H1 (cell line): Measurements from ENCODE around the gene CDKN2B-AS1. TPM values are rescaled to one million over a fixed set of nuclear protein-coding genes. Genes with fewer than 3 reads are reported as not detected.

ENCODE experiments used
- CTCF ChIA-PET: fragments of 300-600 bp; sonication (Branson Sonifier 250); formaldehyde crosslinking; loops from one replicate; lab custom pipeline; 2021; ENCODE audit not compliant: partially characterized antibody; lab: Charles Lee
- POLR2A ChIA-PET: fragments of 300-600 bp; sonication (Branson Sonifier 250); formaldehyde crosslinking; loops from one replicate; lab custom pipeline; 2021; ENCODE audit warnings: inconsistent platforms; ENCODE audit not compliant: partially characterized antibody; lab: Charles Lee
- DNase-seq, 2 experiments: peaks; one replicate each; pipeline versions ENCODE4 v3.0.0 to v3.0.0-alpha.2; 2010 to 2022; ENCODE audit warnings: low spot score in 2 of 2, low read depth in 1 of 2, mixed read lengths in 1 of 2
- FAIRE-seq: peaks from 2 replicates; lab custom pipeline; 2011; peaks lifted over from hg19 to GRCh38; lab: Jason Lieb, UNC
- H2AFZ ChIP-seq: 2 replicates; pipeline ENCODE4 v1.8.1; 2012; ENCODE audit warnings: low read length, inconsistent platforms
- H2AK5ac ChIP-seq: 2 replicates; pipeline ENCODE4 v1.6.1; 2013; ENCODE audit warnings: low read depth, low read length
- H2BK120ac ChIP-seq: replicated peaks from 2 replicates; pipeline ENCODE3; 2013; ENCODE audit warnings: low read depth, low read length, inconsistent platforms
- H2BK12ac ChIP-seq: 2 replicates; pipeline ENCODE4 v1.6.1; 2013; ENCODE audit warnings: low read depth, low read length
- H2BK15ac ChIP-seq: 2 replicates; pipeline ENCODE4 v1.6.1; 2013; ENCODE audit warnings: low read length
- H2BK20ac ChIP-seq: 2 replicates; pipeline ENCODE4 v1.6.1; 2013; ENCODE audit warnings: low read length
- H2BK5ac ChIP-seq: 2 replicates; pipeline ENCODE4 v1.6.1; 2013; ENCODE audit warnings: low read depth, low read length
- H3K14ac ChIP-seq: 2 replicates; pipeline ENCODE4 v1.6.1; 2013; ENCODE audit warnings: inconsistent platforms; ENCODE audit not compliant: insufficient read length
- H3K18ac ChIP-seq: 2 replicates; pipeline ENCODE4 v1.6.1; 2013; ENCODE audit warnings: low read length; ENCODE audit errors: extremely low read depth
- H3K23ac ChIP-seq: 2 replicates; pipeline ENCODE4 v1.6.1; 2013; ENCODE audit warnings: inconsistent platforms; ENCODE audit not compliant: insufficient read length
- H3K23me2 ChIP-seq: 2 replicates; pipeline ENCODE4 v1.6.1; 2013; ENCODE audit warnings: low read depth, low read length
- H3K27ac ChIP-seq: 2 replicates; pipeline ENCODE4 v1.6.1; 2011; ENCODE audit warnings: low read depth, low read length, inconsistent platforms
- H3K27me3 ChIP-seq, 4 experiments: replicated peaks in 1 of 4; 1 replicate in 1 of 4; 2 replicates in 3 of 4; pipeline versions ENCODE4 v1.6.1 to v1.8.1; 2011 to 2013; ENCODE audit warnings: low read length in 3 of 4, mild to moderate bottlenecking in 3 of 4, inconsistent platforms in 2 of 4, mixed read lengths in 2 of 4, moderate library complexity in 1 of 4; ENCODE audit not compliant: control insufficient read depth in 3 of 4, insufficient read depth in 3 of 4; ENCODE audit errors: extremely low read depth in 1 of 4
- H3K36me3 ChIP-seq, 4 experiments: 2 replicates each; pipeline versions ENCODE4 v1.6.1 to v1.8.1; 2011 to 2013; ENCODE audit warnings: mild to moderate bottlenecking in 4 of 4, low read length in 3 of 4, moderate library complexity in 2 of 4, control low read depth in 1 of 4, inconsistent platforms in 1 of 4; ENCODE audit not compliant: insufficient read depth in 4 of 4, control insufficient read depth in 2 of 4
- H3K4ac ChIP-seq: replicated peaks from 2 replicates; pipeline ENCODE3; 2013; ENCODE audit warnings: low read length, low read depth, mixed read lengths, inconsistent platforms; ENCODE audit not compliant: insufficient read length
- H3K4me1 ChIP-seq, 4 experiments: replicated peaks in 1 of 4; 1 replicate in 1 of 4; 2 replicates in 3 of 4; pipeline versions ENCODE4 v1.6.1 to v1.8.1; 2011 to 2013; ENCODE audit warnings: low read length in 3 of 4, inconsistent platforms in 2 of 4, mixed read lengths in 1 of 4; ENCODE audit not compliant: insufficient read depth in 4 of 4, control insufficient read depth in 3 of 4
- H3K4me2 ChIP-seq, 2 experiments: 2 replicates each; pipeline versions ENCODE4 v1.6.1 to v1.8.1; 2011 to 2013; ENCODE audit warnings: low read depth in 2 of 2, low read length in 2 of 2, control low read depth in 1 of 2, inconsistent platforms in 1 of 2, mild to moderate bottlenecking in 1 of 2; ENCODE audit not compliant: insufficient read depth in 1 of 2
- H3K4me3 ChIP-seq, 4 experiments: fragments of 200-600, 300-600 bp in 1 of 4; sonication (generic), shearing (Covaris generic), sonication (Bioruptor Twin) in 1 of 4; 2 replicates each; pipeline versions ENCODE4 v1.5.1 to v1.8.1; 2011 to 2016; ENCODE audit warnings: low read length in 4 of 4, low read depth in 3 of 4, control low read depth in 2 of 4, inconsistent platforms in 2 of 4, mild to moderate bottlenecking in 2 of 4, mixed read lengths in 1 of 4, moderate library complexity in 1 of 4; ENCODE audit not compliant: insufficient read depth in 2 of 4; ENCODE audit errors: extremely low read depth in 1 of 4
- H3K56ac ChIP-seq: replicated peaks from 2 replicates; pipeline ENCODE3; 2013; ENCODE audit warnings: low read depth, mild to moderate bottlenecking, mixed read lengths, low read length, inconsistent platforms; ENCODE audit not compliant: insufficient read length
- H3K79me1 ChIP-seq: 2 replicates; pipeline ENCODE4 v1.6.1; 2013; ENCODE audit warnings: low read depth, low read length, control low read depth
- H3K79me2 ChIP-seq, 2 experiments: 2 replicates each; pipeline versions ENCODE4 v1.6.1 to v1.8.1; 2012 to 2013; ENCODE audit warnings: low read length in 2 of 2, mild to moderate bottlenecking in 2 of 2, inconsistent platforms in 1 of 2; ENCODE audit not compliant: insufficient read depth in 2 of 2, control insufficient read depth in 1 of 2
- H3K9ac ChIP-seq, 4 experiments: replicated peaks in 1 of 4; 1 replicate in 1 of 4; 2 replicates in 3 of 4; pipeline versions ENCODE4 v1.6.1 to v1.8.1; 2011 to 2013; ENCODE audit warnings: low read depth in 3 of 4, low read length in 3 of 4, control low read depth in 2 of 4, mild to moderate bottlenecking in 2 of 4, moderate library complexity in 2 of 4, inconsistent platforms in 1 of 4; ENCODE audit errors: extremely low read depth in 1 of 4
- H3K9me3 ChIP-seq, 2 experiments: 2 replicates each; pipeline versions ENCODE4 v1.6.1 to v1.8.1; 2012 to 2013; ENCODE audit warnings: mild to moderate bottlenecking in 2 of 2, moderate library complexity in 2 of 2, control low read depth in 1 of 2, inconsistent platforms in 1 of 2, low read depth in 1 of 2, low read length in 1 of 2, mixed read lengths in 1 of 2; ENCODE audit not compliant: insufficient read depth in 2 of 2
- H4K20me1 ChIP-seq, 2 experiments: replicated peaks in 1 of 2; 2 replicates each; pipeline versions ENCODE3 to v1.8.1; 2011 to 2013; ENCODE audit warnings: inconsistent platforms in 2 of 2, low read length in 2 of 2, mild to moderate bottlenecking in 1 of 2; ENCODE audit not compliant: insufficient read depth in 2 of 2, control insufficient read depth in 1 of 2
- H4K5ac ChIP-seq: 2 replicates; pipeline ENCODE4 v1.6.1; 2013; ENCODE audit warnings: low read length, low read depth, mixed read lengths, inconsistent platforms; ENCODE audit not compliant: insufficient read length
- H4K8ac ChIP-seq: 2 replicates; pipeline ENCODE4 v1.8.0; 2013; ENCODE audit warnings: mild to moderate bottlenecking, moderate library complexity, low read length, inconsistent platforms; ENCODE audit not compliant: insufficient read depth; ENCODE audit errors: extremely low read depth
- H4K91ac ChIP-seq: replicated peaks from 2 replicates; pipeline ENCODE3; 2013; ENCODE audit warnings: low read length, mixed read lengths, inconsistent platforms; ENCODE audit not compliant: insufficient read length
- CHD1 ChIP-seq: IDR thresholded peaks from 2 replicates; pipeline ENCODE4 v1.6.1; 2012; ENCODE audit warnings: low read depth, low read length, improper control_type of control experiment
- CTBP2 ChIP-seq: IDR thresholded peaks from 2 replicates; pipeline ENCODE4 v1.7.0; 2011; ENCODE audit warnings: borderline replicate concordance, mild to moderate bottlenecking, moderate library complexity, mixed read lengths, low read length; ENCODE audit not compliant: insufficient read depth, insufficient read length
- GABPA ChIP-seq: IDR thresholded peaks from 2 replicates; pipeline ENCODE4 v1.6.1; 2011; ENCODE audit warnings: mild to moderate bottlenecking, low read length, moderate library complexity, borderline replicate concordance; ENCODE audit not compliant: insufficient read depth
- JUND ChIP-seq: IDR thresholded peaks from 2 replicates; pipeline ENCODE4 v1.6.1; 2011; ENCODE audit warnings: mild to moderate bottlenecking, improper control_type of control experiment, low read length
- KDM4A ChIP-seq: IDR thresholded peaks from one replicate; pipeline ENCODE4 v1.7.1; 2012; ENCODE audit warnings: low read depth, mild to moderate bottlenecking, moderate library complexity, low read length, inconsistent platforms; ENCODE audit not compliant: severe bottlenecking
- MAFK ChIP-seq: IDR thresholded peaks from 2 replicates; pipeline ENCODE4 v1.6.1; 2012; ENCODE audit warnings: low read depth, mild to moderate bottlenecking, improper control_type of control experiment, low read length
- RAD21 ChIP-seq, 2 experiments: IDR thresholded peaks in 1 of 2; conservative IDR thresholded peaks in 1 of 2; 2 replicates each; pipeline ENCODE4 v1.6.1; 2011; ENCODE audit warnings: low read depth in 2 of 2, low read length in 2 of 2, improper control_type of control experiment in 1 of 2, inconsistent platforms in 1 of 2, mild to moderate bottlenecking in 1 of 2, moderate library complexity in 1 of 2
- SIN3A ChIP-seq, 2 experiments: IDR thresholded peaks in 1 of 2; conservative IDR thresholded peaks in 1 of 2; 2 replicates each; pipeline ENCODE4 v1.6.1; 2011 to 2012; ENCODE audit warnings: low read length in 2 of 2, improper control_type of control experiment in 1 of 2, low read depth in 1 of 2, mild to moderate bottlenecking in 1 of 2
- SUZ12 ChIP-seq: fragments of 200-600 bp; sonication (generic); IDR thresholded peaks from 2 replicates; pipeline ENCODE4 v1.6.1; 2012; ENCODE audit warnings: mild to moderate bottlenecking, inconsistent platforms, low read length, moderate library complexity, mixed read lengths
- WGBS, 2 experiments: shearing (Covaris generic) in 1 of 2; methylation state at CpG; one replicate each; pipeline versions ENCODE4 v1.1.6 to v1.1.7; 2013 to 2015; ENCODE audit warnings: low lambda C conversion rate in 2 of 2, mixed read lengths in 2 of 2, inconsistent platforms in 1 of 2, low coverage in 1 of 2, missing lambda C conversion rate in 1 of 2; ENCODE audit not compliant: insufficient replicate concordance in 2 of 2, insufficient coverage in 1 of 2, insufficient read length in 1 of 2; ENCODE audit errors: extremely low coverage in 1 of 2, missing lambda C conversion rate in 1 of 2; 5-methylcytosine and 5-hydroxymethylcytosine counted together
- polyA plus RNA-seq, 7 experiments: library from polyadenylated mRNA; depleted of rRNA in 3 of 7; stranded (reverse) in 5 of 7; unstranded in 2 of 7; fragments of >200 nt in 5 of 7; fragments of 200-250 nt in 2 of 7; gene quantifications; 1 replicate in 5 of 7; 2 replicates in 1 of 7; 4 replicates in 1 of 7; pipeline versions ENCODE4 v1.2.1 to v1.2.3, GENCODE V29; 2011 to 2013; ENCODE audit warnings: missing spikeins in 2 of 7, mixed read lengths in 2 of 7
- total RNA-seq: library from RNA; stranded (reverse); fragmentation: NEBNext Ultra II Directional; extraction: Animal tissue kit (Norgen Biotek cat#: 25700); gene quantifications from 2 replicates; pipeline ENCODE4 v1.2.1, GENCODE V29; 2021
- TF ChIP-seq, protein P1 (sequence below): IDR thresholded peaks from 2 replicates; pipeline ENCODE4 v1.6.1; 2012; ENCODE audit warnings: inconsistent platforms

Gene CDKN2B-AS1
- total and polyA plus RNA-seq, 2 of the 8 experiments (the other 6 are each of a cell fraction or from before 2014, with no cell fraction given): not detected

DNA sequence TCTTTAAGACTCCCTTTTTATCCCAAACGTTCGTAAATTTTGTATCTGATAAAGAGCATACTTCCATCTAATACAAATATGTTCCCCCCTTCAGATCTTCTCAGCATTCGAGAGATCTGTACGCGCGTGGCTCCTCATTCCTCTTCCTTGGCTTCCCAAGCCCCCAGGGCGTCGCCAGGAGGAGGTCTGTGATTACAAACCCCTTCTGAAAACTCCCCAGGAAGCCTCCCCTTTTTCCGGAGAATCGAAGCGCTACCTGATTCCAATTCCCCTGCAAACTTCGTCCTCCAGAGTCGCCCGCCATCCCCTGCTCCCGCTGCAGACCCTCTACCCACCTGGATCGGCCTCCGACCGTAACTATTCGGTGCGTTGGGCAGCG is 20.3 kb upstream of the CDKN2B-AS1 start:
- H3K23me2 ChIP-seq: peaks cover 8% of the 10 kb centered on the region; the same call in 1 of the 2 replicates
- H3K9me3 ChIP-seq: no peaks in the 10 kb centered on the region
- H3K18ac ChIP-seq: no peak overlapping the region; the same call in none of the 2 replicates
- no peak overlapping the region for H3K27ac ChIP-seq
- H3K56ac ChIP-seq: no peak overlapping the region
- no peak overlapping the region for H2BK5ac ChIP-seq
- H3K9ac ChIP-seq: no peak overlapping the region
- POLR2A ChIA-PET: no interaction called here
- 3% methylated on average over 16 of the region's 21 CpGs; no CpG with 5 or more reads in 1 of the 2 experiments for WGBS, 2 experiments
- H3K4me2 ChIP-seq: peak overlapping the region; percentile 72 to 78
- no peaks in the 10 kb centered on the region for H3K79me1 ChIP-seq
- peak overlapping the region; percentile 29 to 60 (median 42) for H3K4me3 ChIP-seq
- no peak overlapping the region for H2AK5ac ChIP-seq
- H3K79me2 ChIP-seq: no peaks in the 10 kb centered on the region
- H2BK15ac ChIP-seq: no peak overlapping the region
- H4K8ac ChIP-seq: no peak overlapping the region; the same call in 1 of the 2 replicates
- no peak overlapping the region for H2AFZ ChIP-seq
- H3K14ac ChIP-seq: no peak overlapping the region
- FAIRE-seq: no peak
- CTCF ChIA-PET: interaction anchor here (1.0 to 7.4 kb wide), 2 partner anchors 9 to 33 kb away, joined by 3 to 57 read pairs; partner anchors contain the start of gene CDKN2B
- H2BK12ac ChIP-seq: no peak overlapping the region
- H3K4me1 ChIP-seq: peaks cover 0 to 16% (median 7%) of the 10 kb centered on the region in 4 experiments; a peak in 6 of 7 replicates
- H3K27me3 ChIP-seq: peaks cover 69 to 97% (median 87%) of the 10 kb centered on the region in 4 experiments
- H3K23ac ChIP-seq: no peak overlapping the region
- H4K5ac ChIP-seq: no peak overlapping the region
- no peak overlapping the region for H2BK120ac ChIP-seq
- H4K91ac ChIP-seq: no peak overlapping the region
- H3K36me3 ChIP-seq: peaks cover 0 to under 1% (median 0%) of the 10 kb centered on the region in 4 experiments; a peak in 1 of 8 replicates
- peaks cover 12 to 18% of the 10 kb centered on the region in 2 experiments for H4K20me1 ChIP-seq
- H3K4ac ChIP-seq: no peak overlapping the region
- DNase-seq: no peak
- no peak overlapping the region for H2BK20ac ChIP-seq
- no peak for TF ChIP-seq CHD1
- no peak for TF ChIP-seq CTBP2
- TF ChIP-seq KDM4A: peak; percentile 51
- no peak for TF ChIP-seq MAFK
- TF ChIP-seq SUZ12: peak; percentile 7; the same call in 1 of the 2 replicates
- TF ChIP-seq, protein P1, sequence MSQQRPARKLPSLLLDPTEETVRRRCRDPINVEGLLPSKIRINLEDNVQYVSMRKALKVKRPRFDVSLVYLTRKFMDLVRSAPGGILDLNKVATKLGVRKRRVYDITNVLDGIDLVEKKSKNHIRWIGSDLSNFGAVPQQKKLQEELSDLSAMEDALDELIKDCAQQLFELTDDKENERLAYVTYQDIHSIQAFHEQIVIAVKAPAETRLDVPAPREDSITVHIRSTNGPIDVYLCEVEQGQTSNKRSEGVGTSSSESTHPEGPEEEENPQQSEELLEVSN: no peak
- no peak for TF ChIP-seq GABPA
- TF ChIP-seq JUND: no peak
- TF ChIP-seq RAD21 (IDR thresholded peaks at IDR 0.05 in 1 of 2, conservative IDR thresholded peaks at IDR 0.05 in 1 of 2; ENCODE audit: low read depth in 2 of 2, low read length in 2 of 2): no peak
- TF ChIP-seq SIN3A (conservative IDR thresholded peaks at IDR 0.05 in 1 of 2, IDR thresholded peaks at IDR 0.05 in 1 of 2; ENCODE audit: low read depth in 1 of 2, low read length in 2 of 2): no peak
